H9 (cell line): ENCODE results near the gene CD2. TPM values are rescaled to one million over a fixed set of nuclear protein-coding genes. Genes with fewer than 3 reads are reported as not detected.

Experiments used
- DNase-seq: peaks from one replicate; pipeline ENCODE4 v3.0.0-alpha.2; 2017
- H2AFZ ChIP-seq: one replicate; pipeline ENCODE4 v1.6.1; 2013; ENCODE audit warnings: mild to moderate bottlenecking, low read length, control low read depth, moderate library complexity
- H2AK5ac ChIP-seq: 2 replicates; pipeline ENCODE4 v1.6.1; 2013; ENCODE audit warnings: low read length, control low read depth, mixed read lengths; ENCODE audit not compliant: insufficient read length
- H2BK120ac ChIP-seq: one replicate; pipeline ENCODE4 v1.6.1; 2013; ENCODE audit warnings: low read depth, mild to moderate bottlenecking, low read length, control low read depth, inconsistent platforms; ENCODE audit not compliant: poor library complexity, severe bottlenecking
- H2BK12ac ChIP-seq: 2 replicates; pipeline ENCODE4 v1.6.1; 2013; ENCODE audit warnings: low read length, control low read depth, mixed read lengths, low read depth; ENCODE audit not compliant: insufficient read length
- H2BK15ac ChIP-seq: 2 replicates; pipeline ENCODE4 v1.6.1; 2013; ENCODE audit warnings: low read depth, low read length, control low read depth
- H2BK20ac ChIP-seq: one replicate; pipeline ENCODE4 v1.6.1; 2013; ENCODE audit warnings: low read depth, mild to moderate bottlenecking, low read length, control low read depth, inconsistent platforms; ENCODE audit not compliant: poor library complexity, severe bottlenecking
- H2BK5ac ChIP-seq: 2 replicates; pipeline ENCODE4 v1.6.1; 2013; ENCODE audit warnings: low read length, control low read depth, mixed read lengths; ENCODE audit not compliant: insufficient read length
- H3K14ac ChIP-seq: 2 replicates; pipeline ENCODE4 v1.6.1; 2013; ENCODE audit warnings: low read length, control low read depth; ENCODE audit not compliant: insufficient read depth
- H3K18ac ChIP-seq: 2 replicates; pipeline ENCODE4 v1.6.1; 2013; ENCODE audit warnings: low read depth, mild to moderate bottlenecking, mixed read lengths, low read length, control low read depth; ENCODE audit not compliant: insufficient read length
- H3K23ac ChIP-seq: 2 replicates; pipeline ENCODE4 v1.6.1; 2013; ENCODE audit warnings: low read length, control low read depth, mixed read lengths, low read depth; ENCODE audit not compliant: insufficient read length
- H3K23me2 ChIP-seq: 2 replicates; pipeline ENCODE4 v1.6.1; 2013; ENCODE audit warnings: low read depth, mild to moderate bottlenecking, mixed read lengths, low read length, control low read depth; ENCODE audit not compliant: insufficient read length, poor library complexity, severe bottlenecking
- H3K27ac ChIP-seq: 2 replicates; pipeline ENCODE4 v1.5.1; 2013; ENCODE audit warnings: low read length, control low read depth, mixed read lengths, low read depth; ENCODE audit not compliant: insufficient read length
- H3K27me3 ChIP-seq: 2 replicates; pipeline ENCODE4 v1.6.1; 2013; ENCODE audit warnings: low read length, control low read depth, inconsistent platforms; ENCODE audit not compliant: insufficient read depth
- H3K4ac ChIP-seq: 2 replicates; pipeline ENCODE4 v1.6.1; 2013; ENCODE audit warnings: low read depth, mild to moderate bottlenecking, control low read depth, inconsistent platforms, low read length, moderate library complexity
- H3K4me1 ChIP-seq: 2 replicates; pipeline ENCODE4 v1.6.1; 2013; ENCODE audit warnings: low read length, control low read depth, inconsistent platforms; ENCODE audit not compliant: insufficient read depth
- H3K4me2 ChIP-seq: 2 replicates; pipeline ENCODE4 v1.6.1; 2013; ENCODE audit warnings: low read length, control low read depth, mixed read lengths; ENCODE audit not compliant: insufficient read length, insufficient read depth
- H3K56ac ChIP-seq: 2 replicates; pipeline ENCODE4 v1.6.1; 2013; ENCODE audit warnings: low read depth, mild to moderate bottlenecking, mixed read lengths, low read length, control low read depth; ENCODE audit not compliant: insufficient read length
- H3K79me1 ChIP-seq: 2 replicates; pipeline ENCODE4 v1.6.1; 2013; ENCODE audit warnings: low read depth, mild to moderate bottlenecking, moderate library complexity, low read length, control low read depth, inconsistent platforms; ENCODE audit not compliant: insufficient read depth, poor library complexity, severe bottlenecking
- H3K79me2 ChIP-seq: 2 replicates; pipeline ENCODE4 v1.6.1; 2013; ENCODE audit warnings: low read length, control low read depth, inconsistent platforms; ENCODE audit not compliant: insufficient read depth
- H3K9ac ChIP-seq: 2 replicates; pipeline ENCODE4 v1.6.1; 2013; ENCODE audit warnings: low read length, control low read depth, mixed read lengths; ENCODE audit not compliant: insufficient read length; ENCODE audit errors: extremely low read depth
- H3K9me3 ChIP-seq: one replicate; pipeline ENCODE4 v1.6.1; 2013; ENCODE audit warnings: low read depth, low read length, inconsistent platforms; ENCODE audit not compliant: control insufficient read depth
- H3T11ph ChIP-seq: one replicate; pipeline ENCODE4 v1.6.1; 2013; ENCODE audit warnings: mild to moderate bottlenecking, low read length, control low read depth, inconsistent platforms
- H4K20me1 ChIP-seq: one replicate; pipeline ENCODE4 v1.6.1; 2013; ENCODE audit not compliant: control insufficient read depth, insufficient read length, insufficient read depth
- H4K5ac ChIP-seq: 2 replicates; pipeline ENCODE4 v1.6.1; 2013; ENCODE audit warnings: low read depth, mild to moderate bottlenecking, mixed read lengths, low read length, control low read depth; ENCODE audit not compliant: insufficient read length
- H4K8ac ChIP-seq: replicated peaks from 2 replicates; pipeline ENCODE4 v1.6.1; 2013; ENCODE audit warnings: low read length, control low read depth, mixed read lengths, low read depth; ENCODE audit not compliant: insufficient read length
- H4K91ac ChIP-seq: 2 replicates; pipeline ENCODE4 v1.6.1; 2013; ENCODE audit warnings: low read depth, mild to moderate bottlenecking, moderate library complexity, mixed read lengths, low read length, control low read depth; ENCODE audit not compliant: insufficient read length
- H3K27ac Mint-ChIP-seq, 3 experiments: 2 replicates in 2 of 3; 3 replicates in 1 of 3; pipeline ENCODE4 v1.8.0; 2020 to 2021; ENCODE audit warnings: mixed read lengths in 3 of 3, mild to moderate bottlenecking in 1 of 3, moderate library complexity in 1 of 3
- H3K27me3 Mint-ChIP-seq: 2 replicates; pipeline ENCODE4 v1.8.0; 2021; ENCODE audit warnings: low read depth, mild to moderate bottlenecking, moderate library complexity, mixed read lengths
- H3K36me3 Mint-ChIP-seq, 3 experiments: 2 replicates in 2 of 3; 3 replicates in 1 of 3; pipeline ENCODE4 v1.8.0; 2020 to 2021; ENCODE audit warnings: low read depth in 3 of 3, mixed read lengths in 3 of 3; ENCODE audit not compliant: insufficient read depth in 1 of 3
- H3K4me1 Mint-ChIP-seq, 2 experiments: 2 replicates each; pipeline ENCODE4 v1.8.0; 2020; ENCODE audit warnings: mixed read lengths in 2 of 2
- H3K4me3 Mint-ChIP-seq, 2 experiments: 2 replicates in 1 of 2; 3 replicates in 1 of 2; pipeline ENCODE4 v1.8.0; 2020 to 2021; ENCODE audit warnings: mild to moderate bottlenecking in 2 of 2, mixed read lengths in 2 of 2, moderate library complexity in 1 of 2
- H3K9me3 Mint-ChIP-seq, 2 experiments: 2 replicates in 1 of 2; 3 replicates in 1 of 2; pipeline ENCODE4 v1.8.0; 2020; ENCODE audit warnings: mild to moderate bottlenecking in 2 of 2, mixed read lengths in 2 of 2, moderate library complexity in 1 of 2
- WGBS: extraction: QIAGEN DNeasy Blood & Tissue Kit; methylation state at CpG from one replicate; pipeline ENCODE4 v1.1.7; 2013; ENCODE audit warnings: missing lambda C conversion rate, low lambda C conversion rate, mixed read lengths; ENCODE audit not compliant: insufficient read length; ENCODE audit errors: extremely low coverage; 5-methylcytosine and 5-hydroxymethylcytosine counted together
- total RNA-seq: library from RNA; stranded (reverse); gene quantifications from 2 replicates; pipeline ENCODE4 v1.2.1, GENCODE V29; 2021
- TF ChIP-seq, protein P1 (sequence below): fragments of 200-600 bp; sonication (generic); conservative IDR thresholded peaks from 3 replicates; pipeline ENCODE4 v1.8.0; 2021; ENCODE audit warnings: antibody characterized with exemption, mild to moderate bottlenecking

The CD2 gene
- total RNA-seq, 1 experiment from 2014 or later: not detected

DNA sequence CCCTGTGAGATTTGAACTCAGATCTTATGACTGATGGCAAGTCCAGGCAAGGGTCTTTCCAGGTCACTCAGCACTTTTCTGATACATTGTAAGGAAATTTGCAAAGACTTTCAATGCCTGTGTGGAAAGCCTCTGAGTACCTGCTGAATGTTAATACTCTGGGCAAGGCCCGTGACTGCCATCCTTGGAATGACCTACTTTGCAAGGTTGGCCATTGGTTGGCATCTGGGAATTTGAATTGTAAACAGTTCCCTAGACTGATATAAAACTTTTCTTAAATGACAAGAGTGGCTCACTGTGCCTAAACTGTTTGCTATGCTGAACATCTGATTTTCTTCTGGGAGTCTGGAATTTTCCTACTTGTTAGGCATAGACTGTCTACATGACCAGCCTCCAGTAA lies 57.1 kb downstream of the CD2 start:
- H3K79me2 ChIP-seq: no peaks in the 10 kb centered on the region
- no peak overlapping the region for H3K27ac ChIP-seq

More for the DNA sequence above, 57.1 kb downstream of the CD2 start:
- WGBS: no CpG with 5 or more reads among the region's 1 CpG
- Mint-ChIP-seq H3K9me3 (no peaks in the 10 kb centered on the region; a peak in 2 of 5 replicates), H3K4me1 (peaks cover 15 to 17% of the 10 kb centered on the region in 2 experiments), H3K27ac (no peak overlapping the region), H3K4me3 (no peak overlapping the region), H3K27me3 (peaks cover 1% of the 10 kb centered on the region; the same call in 1 of the 2 replicates), H3K36me3 (no peaks in the 10 kb centered on the region)
- DNase-seq: no peak
- no peak overlapping the region for H3K14ac ChIP-seq
- H2AFZ ChIP-seq: no peak overlapping the region
- no peaks in the 10 kb centered on the region for H3K27me3 ChIP-seq
- no peak overlapping the region for H4K8ac ChIP-seq
- no peak overlapping the region for H3K4ac ChIP-seq
- H3K23me2 ChIP-seq: no peaks in the 10 kb centered on the region
- H4K91ac ChIP-seq: no peak overlapping the region
- no peak overlapping the region for H3K9ac ChIP-seq
- H2BK5ac ChIP-seq: no peak overlapping the region
- H3K4me2 ChIP-seq: no peak overlapping the region
- H3K56ac ChIP-seq: no peak overlapping the region
- H3T11ph ChIP-seq: no peak overlapping the region
- no peak overlapping the region for H2BK20ac ChIP-seq
- H4K20me1 ChIP-seq: no peaks in the 10 kb centered on the region
- no peak overlapping the region for H2BK15ac ChIP-seq
- peaks cover 4% of the 10 kb centered on the region; the same call in 1 of the 2 replicates for H3K4me1 ChIP-seq
- H3K9me3 ChIP-seq: no peaks in the 10 kb centered on the region
- H3K18ac ChIP-seq: no peak overlapping the region
- TF ChIP-seq, protein P1, sequence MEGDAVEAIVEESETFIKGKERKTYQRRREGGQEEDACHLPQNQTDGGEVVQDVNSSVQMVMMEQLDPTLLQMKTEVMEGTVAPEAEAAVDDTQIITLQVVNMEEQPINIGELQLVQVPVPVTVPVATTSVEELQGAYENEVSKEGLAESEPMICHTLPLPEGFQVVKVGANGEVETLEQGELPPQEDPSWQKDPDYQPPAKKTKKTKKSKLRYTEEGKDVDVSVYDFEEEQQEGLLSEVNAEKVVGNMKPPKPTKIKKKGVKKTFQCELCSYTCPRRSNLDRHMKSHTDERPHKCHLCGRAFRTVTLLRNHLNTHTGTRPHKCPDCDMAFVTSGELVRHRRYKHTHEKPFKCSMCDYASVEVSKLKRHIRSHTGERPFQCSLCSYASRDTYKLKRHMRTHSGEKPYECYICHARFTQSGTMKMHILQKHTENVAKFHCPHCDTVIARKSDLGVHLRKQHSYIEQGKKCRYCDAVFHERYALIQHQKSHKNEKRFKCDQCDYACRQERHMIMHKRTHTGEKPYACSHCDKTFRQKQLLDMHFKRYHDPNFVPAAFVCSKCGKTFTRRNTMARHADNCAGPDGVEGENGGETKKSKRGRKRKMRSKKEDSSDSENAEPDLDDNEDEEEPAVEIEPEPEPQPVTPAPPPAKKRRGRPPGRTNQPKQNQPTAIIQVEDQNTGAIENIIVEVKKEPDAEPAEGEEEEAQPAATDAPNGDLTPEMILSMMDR: no peak
- H3K79me1 ChIP-seq: no peaks in the 10 kb centered on the region
- no peak overlapping the region for H2BK12ac ChIP-seq
- H3K23ac ChIP-seq: no peak overlapping the region
- H2BK120ac ChIP-seq: no peak overlapping the region
- H4K5ac ChIP-seq: no peak overlapping the region
- no peak overlapping the region for H2AK5ac ChIP-seq
